ENCODE measurements around the gene CEMIP.
A peak's percentile ranks its signal among the peaks of the same experiment; 100 is the strongest.

CEMIP gene

GRCh38 chr15:80918196-80918783, 139.1 kb downstream of the CEMIP start:
- no peak overlapping the region for H3K4me3 ChIP-seq (ENCODE audit: low read depth, low read length)
- no peaks in the 10 kb centered on the region for H3K36me3 ChIP-seq (ENCODE audit: control insufficient read depth in 2 of 2, insufficient read depth in 1 of 2, low read length in 2 of 2)
- CTCF ChIA-PET, result interaction anchor here (2.1 kb wide), 1 partner anchor 139 kb away, joined by 6 read pairs; the partner anchor contains the start of gene CEMIP
- POLR2A ChIA-PET, result no interaction called here
- no peaks in the 10 kb centered on the region for H3K4me1 ChIP-seq (ENCODE audit: control insufficient read depth, insufficient read depth, low read length)
- no peaks in the 10 kb centered on the region for H3K9me3 ChIP-seq (ENCODE audit: control insufficient read depth, insufficient read depth, low read depth, low read length)
- H3K27ac ChIP-seq (ENCODE audit: extremely low read depth, low read depth, low read length), result no peak overlapping the region
- TF ChIP-seq ZFP41 (tag by site-specific recombination; IDR thresholded peaks at IDR 0.05; ENCODE audit: borderline replicate concordance) (no peak), ZFHX2 (tag by site-specific recombination; conservative IDR thresholded peaks at IDR 0.05) (peak; percentile 56), ZNF221 (tag by site-specific recombination; IDR thresholded peaks at IDR 0.05; ENCODE audit: borderline replicate concordance) (no peak), ZNF24 (tag by site-specific recombination; IDR thresholded peaks at IDR 0.05) (no peak), KLF17 (tag by site-specific recombination; IDR thresholded peaks at IDR 0.05) (peak; percentile 73; the same call in 1 of the 2 replicates), ZNF341 (tag by site-specific recombination; IDR thresholded peaks at IDR 0.05; ENCODE audit: low read depth) (no peak), ZEB2 (tag by site-specific recombination; IDR thresholded peaks at IDR 0.05) (no peak), ZNF23 (tag by site-specific recombination; IDR thresholded peaks at IDR 0.05; ENCODE audit: borderline replicate concordance) (no peak), ATF2 (tag by site-specific recombination; IDR thresholded peaks at IDR 0.05; ENCODE audit: low read depth) (peak; percentile 85), BCL11A (tag by site-specific recombination; IDR thresholded peaks at IDR 0.05; ENCODE audit: low read depth) (no peak), ZNF302 (tag by site-specific recombination; IDR thresholded peaks at IDR 0.05; ENCODE audit: low read depth) (no peak), KLF1 (tag by site-specific recombination; IDR thresholded peaks at IDR 0.05) (peak; percentile 44; the same call in 1 of the 2 replicates), ZNF837 (tag by site-specific recombination; IDR thresholded peaks at IDR 0.05) (no peak), ZSCAN30 (tag by site-specific recombination; IDR thresholded peaks at IDR 0.05) (no peak), SP2 (tag by site-specific recombination; IDR thresholded peaks at IDR 0.05) (no peak), ZNF521 (tag by site-specific recombination; IDR thresholded peaks at IDR 0.05) (no peak), ZNF629 (tag by site-specific recombination; IDR thresholded peaks at IDR 0.05) (peak; percentile 75), ZBTB10 (tag by site-specific recombination; IDR thresholded peaks at IDR 0.05) (no peak), ZBTB17 (tag by site-specific recombination; IDR thresholded peaks at IDR 0.05) (0 out of 2 replicates have a peak, but pooled peaks have one; percentile 25), ZNF335 (tag by site-specific recombination; conservative IDR thresholded peaks at IDR 0.05) (no peak), ZBTB21 (tag by site-specific recombination; IDR thresholded peaks at IDR 0.05) (peak; percentile 53; the same call in 1 of the 2 replicates), ZNF354C (tag by site-specific recombination; IDR thresholded peaks at IDR 0.05; ENCODE audit: borderline replicate concordance, low read depth) (no peak), ZNF248 (tag by site-specific recombination; IDR thresholded peaks at IDR 0.05) (no peak), ZNF645 (tag by site-specific recombination; IDR thresholded peaks at IDR 0.05) (no peak), ZNF138 (tag by site-specific recombination; IDR thresholded peaks at IDR 0.05; ENCODE audit: borderline replicate concordance) (no peak), YY1 (tag by site-specific recombination; IDR thresholded peaks at IDR 0.05) (no peak), ZNF132 (tag by site-specific recombination; IDR thresholded peaks at IDR 0.05; ENCODE audit: borderline replicate concordance) (no peak)
- TF ChIP-seq, protein P1, sequence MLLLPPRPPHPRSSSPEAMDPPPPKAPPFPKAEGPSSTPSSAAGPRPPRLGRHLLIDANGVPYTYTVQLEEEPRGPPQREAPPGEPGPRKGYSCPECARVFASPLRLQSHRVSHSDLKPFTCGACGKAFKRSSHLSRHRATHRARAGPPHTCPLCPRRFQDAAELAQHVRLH (tag by site-specific recombination; IDR thresholded peaks at IDR 0.05), result no peak
- TF ChIP-seq, protein P2, sequence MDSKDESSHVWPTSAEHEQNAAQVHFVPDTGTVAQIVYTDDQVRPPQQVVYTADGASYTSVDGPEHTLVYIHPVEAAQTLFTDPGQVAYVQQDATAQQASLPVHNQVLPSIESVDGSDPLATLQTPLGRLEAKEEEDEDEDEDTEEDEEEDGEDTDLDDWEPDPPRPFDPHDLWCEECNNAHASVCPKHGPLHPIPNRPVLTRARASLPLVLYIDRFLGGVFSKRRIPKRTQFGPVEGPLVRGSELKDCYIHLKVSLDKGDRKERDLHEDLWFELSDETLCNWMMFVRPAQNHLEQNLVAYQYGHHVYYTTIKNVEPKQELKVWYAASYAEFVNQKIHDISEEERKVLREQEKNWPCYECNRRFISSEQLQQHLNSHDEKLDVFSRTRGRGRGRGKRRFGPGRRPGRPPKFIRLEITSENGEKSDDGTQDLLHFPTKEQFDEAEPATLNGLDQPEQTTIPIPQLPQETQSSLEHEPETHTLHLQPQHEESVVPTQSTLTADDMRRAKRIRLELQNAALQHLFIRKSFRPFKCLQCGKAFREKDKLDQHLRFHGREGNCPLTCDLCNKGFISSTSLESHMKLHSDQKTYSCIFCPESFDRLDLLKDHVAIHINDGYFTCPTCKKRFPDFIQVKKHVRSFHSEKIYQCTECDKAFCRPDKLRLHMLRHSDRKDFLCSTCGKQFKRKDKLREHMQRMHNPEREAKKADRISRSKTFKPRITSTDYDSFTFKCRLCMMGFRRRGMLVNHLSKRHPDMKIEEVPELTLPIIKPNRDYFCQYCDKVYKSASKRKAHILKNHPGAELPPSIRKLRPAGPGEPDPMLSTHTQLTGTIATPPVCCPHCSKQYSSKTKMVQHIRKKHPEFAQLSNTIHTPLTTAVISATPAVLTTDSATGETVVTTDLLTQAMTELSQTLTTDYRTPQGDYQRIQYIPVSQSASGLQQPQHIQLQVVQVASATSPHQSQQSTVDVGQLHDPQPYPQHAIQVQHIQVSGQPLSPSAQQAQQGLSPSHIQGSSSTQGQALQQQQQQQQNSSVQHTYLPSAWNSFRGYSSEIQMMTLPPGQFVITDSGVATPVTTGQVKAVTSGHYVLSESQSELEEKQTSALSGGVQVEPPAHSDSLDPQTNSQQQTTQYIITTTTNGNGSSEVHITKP (tag by site-specific recombination; IDR thresholded peaks at IDR 0.05), result peak; percentile 71

All from HEK293 (cell line).